SU-DHL-6 (cell line): ENCODE measurements around the gene HSPBP1.

ENCODE experiments used
- H2AFZ ChIP-seq: fragments of 200-600 bp; sonication (generic); 2 replicates; pipeline ENCODE4 v1.6.1; 2014; ENCODE audit warnings: low read depth, mild to moderate bottlenecking, moderate library complexity, mixed read lengths, antibody characterized with exemption, low read length; ENCODE audit not compliant: severe bottlenecking
- H3F3A ChIP-seq: fragments of 200-600 bp; shearing (Covaris generic); 2 replicates; pipeline ENCODE4 v1.6.0; 2016; ENCODE audit warnings: antibody characterized with exemption, mild to moderate bottlenecking; ENCODE audit not compliant: insufficient read depth
- H3K27ac ChIP-seq: fragments of 200-600 bp; sonication (generic); 2 replicates; pipeline ENCODE4 v1.5.1; 2016; ENCODE audit warnings: low read depth, mild to moderate bottlenecking, low read length, moderate library complexity, mixed read lengths
- H3K27me3 ChIP-seq: fragments of 200-600 bp; sonication (generic), shearing (Covaris generic); 2 replicates; pipeline ENCODE4 v1.6.0; 2014; ENCODE audit warnings: mild to moderate bottlenecking, low read length
- H3K36me3 ChIP-seq: fragments of 200-600 bp; sonication (generic); 2 replicates; pipeline ENCODE4 v1.6.1; 2014; ENCODE audit warnings: mild to moderate bottlenecking, low read length, mixed read lengths
- H3K4me2 ChIP-seq: fragments of 300-600, 200-600 bp; shearing (Covaris generic), sonication (generic); 2 replicates; pipeline ENCODE4 v1.6.0; 2014; ENCODE audit warnings: low read length, low read depth, mild to moderate bottlenecking; ENCODE audit not compliant: poor library complexity, severe bottlenecking
- H3K4me3 ChIP-seq: fragments of 200-600 bp; sonication (generic); 2 replicates; pipeline ENCODE4 v1.5.1; 2014; ENCODE audit warnings: antibody characterized with exemption, low read length, mild to moderate bottlenecking, mixed read lengths; ENCODE audit not compliant: insufficient read depth, poor library complexity, severe bottlenecking
- H3K79me2 ChIP-seq: fragments of 200-600 bp; sonication (generic); 2 replicates; pipeline ENCODE4 v1.6.1; 2014; ENCODE audit warnings: mild to moderate bottlenecking, low read length, moderate library complexity; ENCODE audit not compliant: insufficient read depth
- H3K9ac ChIP-seq: fragments of 200-600 bp; sonication (generic); 2 replicates; pipeline ENCODE4 v1.7.0; 2014; ENCODE audit warnings: mild to moderate bottlenecking, low read length
- H3K9me2 ChIP-seq: fragments of 200-600 bp; sonication (generic); replicated peaks from 2 replicates; pipeline ENCODE4 v1.6.1; 2014; ENCODE audit warnings: low read length; ENCODE audit not compliant: insufficient read depth
- H3K9me3 ChIP-seq: fragments of 200-600 bp; sonication (generic); 2 replicates; pipeline ENCODE4 v1.6.1; 2014; ENCODE audit warnings: low read length, mixed read lengths; ENCODE audit not compliant: insufficient read depth
- H4K20me1 ChIP-seq: fragments of 200-600 bp; sonication (generic); 2 replicates; pipeline ENCODE4 v1.6.1; 2014; ENCODE audit warnings: low read depth, mild to moderate bottlenecking, antibody characterized with exemption, low read length, moderate library complexity, mixed read lengths
- CTCF ChIP-seq: fragments of 200-600 bp; sonication (generic); IDR thresholded peaks from one replicate; pipeline ENCODE4 v1.5.1; 2017; ENCODE audit warnings: antibody characterized with exemption, mild to moderate bottlenecking, low read length, moderate library complexity; ENCODE audit not compliant: insufficient read depth, poor library complexity, severe bottlenecking
- EZH2phosphoT487 ChIP-seq: fragments of 200-600 bp; sonication (generic), shearing (Covaris generic); conservative IDR thresholded peaks from 2 replicates; pipeline ENCODE4 v1.6.1; 2018; ENCODE audit warnings: mild to moderate bottlenecking, antibody characterized with exemption, low read length, moderate library complexity, mixed read lengths

The HSPBP1 gene

GRCh38 chr19:55275851-55276719 is 3.8 kb downstream of the HSPBP1 start:
- TF ChIP-seq EZH2phosphoT487 (no peak), CTCF (no peak)
- Histone ChIP-seq H3K9me2 (no peaks in the 10 kb centered on the region), H3K9me3 (no peaks in the 10 kb centered on the region), H3K9ac (peak overlapping the region; percentile 25; the same call in 1 of the 2 replicates), H3K27ac (peak overlapping the region; percentile 82), H2AFZ (no peak overlapping the region), H4K20me1 (no peaks in the 10 kb centered on the region), H3K4me2 (peak overlapping the region; percentile 59), H3K79me2 (no peaks in the 10 kb centered on the region), H3K27me3 (no peaks in the 10 kb centered on the region), H3K36me3 (no peaks in the 10 kb centered on the region), H3K4me3 (no peak overlapping the region), H3F3A (peaks cover 35% of the 10 kb centered on the region)

DNA sequence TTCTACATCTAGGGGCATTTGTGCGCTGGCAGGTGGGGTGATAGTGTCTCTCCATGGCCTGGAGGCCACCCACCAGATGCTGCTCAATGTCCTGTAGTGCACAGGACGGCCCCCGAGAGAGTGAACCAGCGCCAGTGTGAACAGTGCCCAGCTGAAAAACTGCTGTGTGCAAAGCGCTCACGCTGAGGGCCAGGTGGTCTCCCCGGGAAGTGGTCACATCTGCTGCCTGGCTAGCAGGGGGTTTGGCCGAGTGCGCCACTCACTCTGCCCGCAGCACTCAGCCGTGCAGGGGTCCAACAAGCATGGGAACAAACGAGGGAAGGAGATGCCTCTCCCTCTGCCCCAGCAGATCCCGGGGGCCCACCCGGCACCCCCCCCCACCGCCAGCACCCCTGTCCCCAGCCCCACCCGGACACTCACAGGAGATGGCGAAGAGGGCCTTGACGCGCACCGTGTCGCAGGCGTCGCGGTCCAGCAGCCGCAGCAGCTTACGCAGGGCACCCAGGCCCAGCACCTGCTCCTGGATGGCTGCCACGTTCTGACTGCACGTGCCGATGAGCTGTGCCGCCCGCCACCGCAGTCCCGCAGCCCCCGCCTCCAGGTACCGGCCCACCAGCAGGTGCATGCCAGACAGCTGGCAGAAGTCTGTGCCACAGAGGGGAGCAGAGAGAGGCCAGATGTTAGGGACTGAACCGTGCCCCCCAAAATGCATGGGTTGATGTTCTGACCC is 5.8 kb downstream of the HSPBP1 start:
- Histone ChIP-seq H3K9ac (no peak overlapping the region), H3K9me3 (no peaks in the 10 kb centered on the region), H3K27me3 (no peaks in the 10 kb centered on the region), H3K4me3 (no peak overlapping the region), H3K36me3 (no peaks in the 10 kb centered on the region), H3K9me2 (no peaks in the 10 kb centered on the region), H4K20me1 (no peaks in the 10 kb centered on the region), H3K4me2 (no peak overlapping the region), H2AFZ (no peak overlapping the region), H3K27ac (no peak overlapping the region), H3F3A (peaks cover 25% of the 10 kb centered on the region), H3K79me2 (no peaks in the 10 kb centered on the region)
- TF ChIP-seq CTCF (no peak), EZH2phosphoT487 (no peak)

- Histone ChIP-seq H3K4me2 (no peak overlapping the region), H3K27me3 (no peaks in the 10 kb centered on the region), H2AFZ (no peak overlapping the region), H3K9me3 (no peaks in the 10 kb centered on the region), H3F3A (peaks cover 19% of the 10 kb centered on the region), H3K9ac (no peak overlapping the region), H3K4me3 (no peak overlapping the region), H3K79me2 (no peaks in the 10 kb centered on the region), H3K27ac (no peak overlapping the region), H3K36me3 (no peaks in the 10 kb centered on the region), H4K20me1 (no peaks in the 10 kb centered on the region), H3K9me2 (no peaks in the 10 kb centered on the region)
- TF ChIP-seq EZH2phosphoT487 (no peak), CTCF (no peak)
Observed at GRCh38 chr19:55272142-55272541, 7.8 kb downstream of the HSPBP1 start.
